ENCODE results near the gene IRX4.

DNA sequence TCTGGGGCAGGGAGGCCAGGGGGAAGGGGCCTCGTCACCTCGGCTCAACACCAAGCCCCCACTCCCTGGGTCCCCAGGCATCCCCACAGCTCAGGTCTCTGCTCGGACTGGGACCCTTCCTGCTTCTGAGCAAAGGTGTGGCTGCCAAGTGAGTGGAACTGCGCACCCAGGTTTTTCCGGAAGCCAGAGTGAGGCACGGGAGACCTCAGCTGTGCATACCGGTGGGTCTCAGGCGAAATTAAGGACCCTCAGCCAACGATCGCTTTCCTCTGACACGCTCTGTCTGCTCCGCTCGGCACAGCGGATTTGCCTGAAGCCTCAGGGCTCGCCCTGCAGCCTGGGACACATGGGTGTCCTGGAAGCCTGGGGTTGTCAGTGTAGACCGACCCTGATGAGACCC, 41.0 kb upstream of the IRX4 start:
- TF ChIP-seq, protein P1, sequence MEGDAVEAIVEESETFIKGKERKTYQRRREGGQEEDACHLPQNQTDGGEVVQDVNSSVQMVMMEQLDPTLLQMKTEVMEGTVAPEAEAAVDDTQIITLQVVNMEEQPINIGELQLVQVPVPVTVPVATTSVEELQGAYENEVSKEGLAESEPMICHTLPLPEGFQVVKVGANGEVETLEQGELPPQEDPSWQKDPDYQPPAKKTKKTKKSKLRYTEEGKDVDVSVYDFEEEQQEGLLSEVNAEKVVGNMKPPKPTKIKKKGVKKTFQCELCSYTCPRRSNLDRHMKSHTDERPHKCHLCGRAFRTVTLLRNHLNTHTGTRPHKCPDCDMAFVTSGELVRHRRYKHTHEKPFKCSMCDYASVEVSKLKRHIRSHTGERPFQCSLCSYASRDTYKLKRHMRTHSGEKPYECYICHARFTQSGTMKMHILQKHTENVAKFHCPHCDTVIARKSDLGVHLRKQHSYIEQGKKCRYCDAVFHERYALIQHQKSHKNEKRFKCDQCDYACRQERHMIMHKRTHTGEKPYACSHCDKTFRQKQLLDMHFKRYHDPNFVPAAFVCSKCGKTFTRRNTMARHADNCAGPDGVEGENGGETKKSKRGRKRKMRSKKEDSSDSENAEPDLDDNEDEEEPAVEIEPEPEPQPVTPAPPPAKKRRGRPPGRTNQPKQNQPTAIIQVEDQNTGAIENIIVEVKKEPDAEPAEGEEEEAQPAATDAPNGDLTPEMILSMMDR (IDR thresholded peaks at IDR 0.05), result no peak
- no peak for TF ChIP-seq POLR2A (IDR thresholded peaks at IDR 0.05)

All from tibial nerve (tissue), 3 donors.